HG03558 (cell line): ENCODE data around the gene GNB1L.

ENCODE experiments used
- ATAC-seq: cut with Tn5 transposase; IDR thresholded peaks from one replicate; pipeline ENCODE4 v1.9.1; 2021; ENCODE audit warnings: moderate number of reproducible peaks; ENCODE audit not compliant: unreplicated experiment; ENCODE audit errors: extremely low read depth

Gene GNB1L

GRCh38 chr22:19826619-19826950, 28.1 kb downstream of the GNB1L start:
- ATAC-seq = no peak

- no peak for ATAC-seq
Measured at GRCh38 chr22:19825904-19826618, 28.6 kb downstream of the GNB1L start.

GRCh38 chr22:19824926-19825339, 29.7 kb downstream of the GNB1L start:
- no peak for ATAC-seq

GRCh38 chr22:19824212-19824925, 30.3 kb downstream of the GNB1L start:
- ATAC-seq = no peak

GRCh38 chr22:19823902-19824211, 30.8 kb downstream of the GNB1L start:
- ATAC-seq = no peak

- no peak for ATAC-seq
Measured at GRCh38 chr22:19823191-19823901, 31.3 kb downstream of the GNB1L start.

GRCh38 chr22:19822301-19823117, 32.2 kb downstream of the GNB1L start:
- ATAC-seq = no peak

- ATAC-seq = no peak
Measured at GRCh38 chr22:19821523-19822300, 33.0 kb downstream of the GNB1L start.

- no peak for ATAC-seq
Measured at GRCh38 chr22:19820880-19821522, 33.7 kb downstream of the GNB1L start.

GRCh38 chr22:19819911-19820879, 34.5 kb downstream of the GNB1L start:
- no peak for ATAC-seq

GRCh38 chr22:19819208-19819910, 35.3 kb downstream of the GNB1L start:
- no peak for ATAC-seq

- no peak for ATAC-seq
Measured at GRCh38 chr22:19818324-19819207, 36.1 kb downstream of the GNB1L start.

GRCh38 chr22:19816372-19817119, 38.1 kb downstream of the GNB1L start:
- no peak for ATAC-seq

GRCh38 chr22:19815823-19816290, 38.8 kb downstream of the GNB1L start:
- ATAC-seq = no peak

GRCh38 chr22:19815093-19815822, 39.4 kb downstream of the GNB1L start:
- ATAC-seq = no peak
